ENCODE data around the gene AHCY. TPM values are rescaled to one million over a fixed set of nuclear protein-coding genes. Genes with fewer than 3 reads are reported as not detected.
"Not testable (repeated sequence)": the region's sequence is repeated elsewhere in the genome, so short reads cannot be mapped to it uniquely, and the experiment has no call there.

AHCY gene
- total RNA-seq, 4 donors from 2014 or later: 53.8 to 82.7 (median 73.3) TPM

DNA sequence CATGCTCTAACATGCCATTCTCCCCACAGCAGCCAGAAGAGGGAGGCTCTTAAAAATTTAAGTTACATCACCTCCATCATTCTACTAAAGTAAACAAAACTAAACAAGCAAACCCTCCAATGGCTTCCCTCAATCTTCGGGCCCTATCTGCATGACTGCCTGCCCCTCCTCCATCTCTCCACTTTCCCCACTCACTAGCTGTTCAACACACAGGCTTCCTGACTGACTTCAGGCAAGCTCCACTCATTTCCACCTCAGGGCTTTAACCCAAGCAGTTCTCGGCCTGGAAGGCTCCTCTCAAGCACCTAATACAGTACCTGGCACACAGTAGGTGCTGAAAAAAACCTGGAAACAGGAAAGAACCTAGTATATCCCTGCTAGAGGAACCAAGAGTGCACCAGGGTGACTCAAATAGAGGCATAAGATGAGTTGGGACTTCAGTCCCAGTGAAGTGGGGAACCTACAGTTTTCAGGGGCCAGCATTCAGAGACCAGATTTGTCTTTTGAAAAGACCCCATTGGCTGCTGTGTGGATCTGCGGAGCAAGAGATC lies 2.8 kb downstream of the AHCY start:
- intact Hi-C loops (cut with DNase I; ENCODE audit: low total_unique reads): no loop called here
- Histone ChIP-seq H3K36me3 (no peaks in the 10 kb centered on the region), H3K4me1 (no peaks in the 10 kb centered on the region), H3K4me3 (no peak overlapping the region), H3K27me3 (no peaks in the 10 kb centered on the region), H3K9me3 (no peaks in the 10 kb centered on the region), H3K27ac (no peak overlapping the region)
- DNase-seq: no peak
- TF ChIP-seq POLR2A (IDR thresholded peaks at IDR 0.05) (no peak), CTCF (IDR thresholded peaks at IDR 0.05) (no peak)

DNA sequence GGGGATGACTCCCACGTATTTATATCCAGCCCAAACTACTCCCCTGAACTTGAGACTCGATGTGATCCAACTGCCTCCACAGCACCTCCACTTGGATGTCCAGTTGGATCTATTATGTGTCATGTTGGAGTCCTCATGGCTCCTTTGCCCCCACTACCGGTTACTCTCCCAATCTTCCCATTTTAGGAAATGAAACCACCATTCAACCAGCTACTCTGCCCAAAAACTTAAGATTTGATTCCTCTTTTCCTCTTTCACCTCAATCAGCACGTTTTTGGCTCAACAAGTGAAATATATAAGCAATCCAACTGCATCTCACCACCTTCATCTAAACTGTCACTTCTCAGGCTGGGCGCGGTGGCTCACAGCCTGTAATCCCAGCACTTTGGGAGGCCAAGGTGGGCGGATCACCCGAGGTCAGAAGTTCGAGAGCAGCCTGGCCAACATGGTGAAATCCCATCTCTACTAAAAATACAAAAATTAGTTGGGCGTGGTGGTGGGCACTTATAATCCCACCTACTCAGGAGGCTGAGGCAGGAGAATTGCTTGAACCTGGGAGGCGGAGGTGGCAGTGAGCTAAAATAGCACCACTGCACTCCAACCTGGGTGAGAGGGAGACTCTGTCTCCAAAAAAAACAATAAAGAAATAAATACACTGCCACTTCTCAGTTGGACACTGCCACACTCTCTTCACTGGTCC lies 3.4 kb downstream of the AHCY start:
- no peaks in the 10 kb centered on the region for H3K27me3 ChIP-seq
- no peak overlapping the region for H3K27ac ChIP-seq
- intact Hi-C loops (cut with DNase I; ENCODE audit: low total_unique reads): no loop called here
- no peak overlapping the region for H3K4me3 ChIP-seq
- no peaks in the 10 kb centered on the region for H3K36me3 ChIP-seq
- H3K4me1 ChIP-seq: no peaks in the 10 kb centered on the region
- TF ChIP-seq POLR2A (IDR thresholded peaks at IDR 0.05) (no peak), CTCF (IDR thresholded peaks at IDR 0.05) (no peak)
- H3K9me3 ChIP-seq: no peaks in the 10 kb centered on the region
- DNase-seq: no peak

DNA sequence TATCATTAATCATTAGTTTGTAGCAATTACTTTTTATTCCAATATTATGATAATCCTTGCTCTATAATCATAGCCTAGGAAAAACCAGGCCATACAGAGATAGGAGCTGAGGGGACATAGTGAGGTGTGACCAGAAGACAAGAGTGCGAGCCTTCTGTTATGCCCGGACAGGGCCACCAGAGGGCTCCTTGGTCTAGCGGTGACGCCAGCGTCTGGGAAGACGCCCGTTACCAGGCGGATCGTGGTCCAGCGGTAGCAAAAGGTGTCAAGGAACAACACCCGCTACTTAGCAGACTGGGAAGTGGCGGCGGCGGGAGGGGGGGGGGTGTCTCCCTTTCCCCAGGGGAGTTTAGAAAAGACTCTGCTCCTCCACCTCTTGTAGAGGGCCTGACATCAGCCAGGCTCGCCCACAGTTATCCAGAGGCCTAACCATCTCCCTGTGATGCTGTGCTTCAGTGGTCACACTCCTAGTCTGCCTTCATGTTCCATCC lies 4.8 kb downstream of the AHCY start:
- H3K36me3 ChIP-seq; intact Hi-C loops (cut with DNase I; ENCODE audit: low total_unique reads); H3K4me1 ChIP-seq; H3K27ac ChIP-seq; H3K27me3 ChIP-seq; H3K4me3 ChIP-seq; H3K9me3 ChIP-seq; DNase-seq: not testable (repeated sequence)

DNA sequence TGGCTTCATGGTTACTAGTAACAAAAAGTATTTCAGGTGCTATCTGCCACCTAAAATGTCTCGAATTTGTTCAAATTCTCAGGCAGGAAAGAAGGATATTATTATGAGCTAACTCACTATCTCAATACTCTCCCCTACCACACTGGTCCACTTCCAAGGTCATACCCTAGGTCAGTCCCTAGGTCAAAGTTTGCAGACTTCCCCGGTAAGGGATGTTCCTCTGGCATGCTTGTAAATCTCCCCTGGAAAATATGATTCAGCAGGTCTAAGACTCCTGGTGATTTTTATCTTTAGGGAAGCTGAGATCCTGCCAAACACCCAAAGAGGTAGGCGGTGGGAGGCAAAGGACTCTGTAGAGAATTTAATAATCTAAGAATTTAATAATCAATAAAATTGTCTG lies 6.7 kb downstream of the AHCY start:
- DNase-seq: no peak
- intact Hi-C loops (cut with DNase I; ENCODE audit: low total_unique reads): no loop called here
- Histone ChIP-seq H3K4me1 (no peaks in the 10 kb centered on the region), H3K36me3 (no peaks in the 10 kb centered on the region), H3K27me3 (no peaks in the 10 kb centered on the region), H3K27ac (no peak overlapping the region), H3K9me3 (no peaks in the 10 kb centered on the region), H3K4me3 (no peak overlapping the region)
- TF ChIP-seq POLR2A (IDR thresholded peaks at IDR 0.05) (no peak), CTCF (IDR thresholded peaks at IDR 0.05) (no peak)

GRCh38 chr20:34295284-34295683 lies 7.9 kb downstream of the AHCY start:
- TF ChIP-seq CTCF (IDR thresholded peaks at IDR 0.05): no peak
- TF ChIP-seq POLR2A (IDR thresholded peaks at IDR 0.05): no peak
- no peak overlapping the region for H3K4me3 ChIP-seq
- no peak overlapping the region for H3K27ac ChIP-seq
- no peak for DNase-seq
- H3K27me3 ChIP-seq: no peaks in the 10 kb centered on the region
- no peaks in the 10 kb centered on the region for H3K4me1 ChIP-seq
- intact Hi-C loops (cut with DNase I; ENCODE audit: low total_unique reads): no loop called here
- H3K36me3 ChIP-seq: no peaks in the 10 kb centered on the region
- H3K9me3 ChIP-seq: no peaks in the 10 kb centered on the region

Data from uterus (tissue), 4 donors.